T-helper 17 cell (primary cell): ENCODE results near the gene PSMG4. TPM values are rescaled to one million over a fixed set of nuclear protein-coding genes. Genes with fewer than 3 reads are reported as not detected.
A peak's percentile ranks its signal among the peaks of the same experiment; 100 is the strongest.

Experiments used
- ATAC-seq: fragments of 150-1000 bp; cut with Tn5 transposase; 2 replicates; pipeline ENCODE4 v1.10.0; 2021; ENCODE audit warnings: mild to moderate bottlenecking, moderate library complexity
- DNase-seq, 3 donors: peaks; one replicate each; pipeline versions ENCODE4 v3.0.0 to v3.0.0-alpha.2; 2020 to 2021
- H3K9me3 ChIP-seq: one replicate; pipeline ENCODE4 v1.7.0; 2013; ENCODE audit warnings: low read length, mild to moderate bottlenecking; ENCODE audit not compliant: control insufficient read depth, poor library complexity, severe bottlenecking
- H3K27ac Mint-ChIP-seq: one replicate; pipeline ENCODE4 v1.8.0; 2022; ENCODE audit warnings: mild to moderate bottlenecking, moderate library complexity, mixed read lengths
- H3K27me3 Mint-ChIP-seq: one replicate; pipeline ENCODE4 v1.8.0; 2022; ENCODE audit warnings: mixed read lengths
- H3K36me3 Mint-ChIP-seq: one replicate; pipeline ENCODE4 v1.8.0; 2022; ENCODE audit warnings: low read depth, mixed read lengths
- H3K4me1 Mint-ChIP-seq: one replicate; pipeline ENCODE4 v1.8.0; 2022; ENCODE audit warnings: mild to moderate bottlenecking, mixed read lengths
- H3K4me3 Mint-ChIP-seq: one replicate; pipeline ENCODE4 v1.8.0; 2022; ENCODE audit warnings: mild to moderate bottlenecking, moderate library complexity, mixed read lengths
- total RNA-seq, 4 donors: library from RNA in 2 of 4; stranded (reverse) in 2 of 4; gene quantifications; one replicate each; pipeline ENCODE4 v1.2.3 and lab custom pipeline; 2022 to 2026

The PSMG4 gene
- total RNA-seq, 2 donors from 2014 or later = 11.9 to 15.6 TPM

DNA sequence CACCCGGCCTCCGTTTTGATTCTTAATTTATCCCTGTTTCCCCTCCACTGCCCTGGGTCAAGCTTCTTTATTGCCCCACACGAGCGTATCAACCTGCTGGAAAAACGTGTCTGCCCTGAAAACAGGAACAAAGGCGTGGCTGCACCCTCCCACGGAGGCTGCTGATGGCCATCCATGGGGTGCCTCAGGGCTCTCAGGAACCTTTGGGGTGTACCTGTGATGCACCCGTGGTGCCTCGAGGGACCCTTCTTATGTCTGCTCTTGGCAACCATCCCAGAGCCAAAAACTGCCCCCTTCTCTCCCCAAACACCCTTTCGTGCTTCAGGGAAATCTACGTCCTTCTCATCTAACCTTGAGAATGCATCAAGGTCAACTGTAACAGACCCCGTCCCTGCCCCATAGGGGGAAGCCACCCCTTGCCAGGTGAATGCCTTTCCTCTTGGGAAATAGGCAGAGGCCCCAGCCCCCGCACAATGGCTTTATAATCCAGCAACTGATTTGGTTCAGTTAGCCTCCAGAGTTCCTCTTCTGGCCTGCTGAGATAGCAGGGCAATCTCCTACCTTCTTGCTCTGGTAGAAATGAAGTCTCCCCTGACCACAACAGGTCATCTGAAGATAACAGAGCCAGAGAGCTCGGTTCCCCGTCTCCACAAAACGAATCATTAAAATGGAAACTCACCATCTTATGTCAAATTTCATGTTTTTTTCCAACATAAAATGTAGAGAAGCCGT is 29.4 kb downstream of the PSMG4 start:
- no peak for DNase-seq
- H3K4me3 Mint-ChIP-seq = no peak overlapping the region
- H3K4me1 Mint-ChIP-seq = peaks cover 6% of the 10 kb centered on the region
- no peak for ATAC-seq
- no peaks in the 10 kb centered on the region for H3K36me3 Mint-ChIP-seq
- H3K27me3 Mint-ChIP-seq = no peaks in the 10 kb centered on the region
- H3K9me3 ChIP-seq = no peaks in the 10 kb centered on the region
- H3K27ac Mint-ChIP-seq = peak overlapping the region; percentile 77

DNA sequence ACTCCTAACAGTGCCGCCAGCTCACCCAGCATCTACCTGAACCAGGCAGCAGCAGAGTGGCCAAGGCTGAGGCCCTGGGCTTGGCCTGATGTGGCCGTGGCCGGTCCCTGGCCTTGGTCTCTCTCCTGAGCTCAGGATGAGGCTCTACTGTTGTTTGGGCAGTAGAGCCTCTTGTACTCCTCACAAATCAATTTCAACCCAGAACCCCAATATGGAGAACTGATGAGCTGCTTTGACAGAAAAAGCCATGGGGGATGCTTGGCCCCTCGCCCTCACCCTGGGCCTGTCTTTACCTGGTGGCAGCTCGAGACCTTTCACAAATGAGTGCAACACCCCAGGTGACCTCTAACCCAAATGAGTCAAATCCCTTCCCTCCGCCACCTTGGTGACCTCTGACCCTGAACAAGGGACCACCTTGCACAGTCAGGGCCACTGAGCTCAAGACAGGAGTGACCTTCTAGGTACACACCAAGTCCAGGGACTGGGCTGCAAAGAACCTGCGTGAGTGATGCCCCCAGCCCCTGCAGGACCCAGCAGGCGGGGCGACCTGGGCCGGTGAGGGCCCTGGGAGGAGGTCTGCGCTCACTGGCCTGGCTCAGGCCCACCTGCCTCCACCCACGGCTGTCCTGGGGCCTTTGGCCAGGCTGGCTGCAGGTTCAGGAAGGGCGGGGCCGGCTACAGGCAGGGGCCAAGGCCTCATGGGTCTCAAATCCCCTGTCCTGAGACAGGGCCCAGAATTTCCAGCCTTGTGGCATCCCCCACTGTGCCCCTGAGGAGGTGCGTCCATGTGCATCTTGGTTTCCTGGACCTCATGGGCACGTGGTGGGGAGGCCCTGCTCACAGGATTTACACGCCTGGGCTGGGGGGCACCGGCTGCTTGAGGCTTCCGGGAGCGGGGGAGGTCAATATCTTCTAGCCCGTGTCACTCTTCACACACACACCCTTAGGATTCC is 30.2 kb downstream of the PSMG4 start:
- H3K4me3 Mint-ChIP-seq = no peak overlapping the region
- H3K9me3 ChIP-seq = no peaks in the 10 kb centered on the region
- peaks cover 6% of the 10 kb centered on the region for H3K4me1 Mint-ChIP-seq
- peak overlapping the region; percentile 77 for H3K27ac Mint-ChIP-seq
- H3K36me3 Mint-ChIP-seq = no peaks in the 10 kb centered on the region
- DNase-seq = no peak
- no peaks in the 10 kb centered on the region for H3K27me3 Mint-ChIP-seq
- ATAC-seq = no peak

DNA sequence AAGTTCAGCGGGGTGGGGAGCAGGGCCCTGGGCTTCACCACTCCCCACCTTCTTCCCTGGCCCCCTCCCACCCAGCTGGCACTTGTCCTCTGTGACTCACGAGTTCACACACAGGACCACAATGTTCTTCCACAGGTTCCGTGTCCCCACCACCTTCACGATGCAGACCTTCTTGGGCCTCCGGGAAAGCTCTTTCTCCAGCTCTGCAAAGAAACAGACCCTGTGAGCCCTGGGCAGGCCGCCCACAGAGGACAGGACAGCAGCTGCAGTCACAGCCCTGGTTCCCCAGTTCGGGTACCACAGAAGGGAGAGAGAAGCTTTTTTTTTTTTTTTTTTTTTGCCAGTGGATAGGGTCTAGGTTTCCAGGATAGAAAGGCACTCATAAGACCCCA is 30.9 kb downstream of the PSMG4 start:
- DNase-seq (no peak), ATAC-seq (no peak)
- Mint-ChIP-seq H3K4me3 (no peak overlapping the region), H3K27ac (no peak overlapping the region), H3K27me3 (no peaks in the 10 kb centered on the region), H3K4me1 (peaks cover 6% of the 10 kb centered on the region), H3K36me3 (no peaks in the 10 kb centered on the region)
- H3K9me3 ChIP-seq = no peaks in the 10 kb centered on the region

DNA sequence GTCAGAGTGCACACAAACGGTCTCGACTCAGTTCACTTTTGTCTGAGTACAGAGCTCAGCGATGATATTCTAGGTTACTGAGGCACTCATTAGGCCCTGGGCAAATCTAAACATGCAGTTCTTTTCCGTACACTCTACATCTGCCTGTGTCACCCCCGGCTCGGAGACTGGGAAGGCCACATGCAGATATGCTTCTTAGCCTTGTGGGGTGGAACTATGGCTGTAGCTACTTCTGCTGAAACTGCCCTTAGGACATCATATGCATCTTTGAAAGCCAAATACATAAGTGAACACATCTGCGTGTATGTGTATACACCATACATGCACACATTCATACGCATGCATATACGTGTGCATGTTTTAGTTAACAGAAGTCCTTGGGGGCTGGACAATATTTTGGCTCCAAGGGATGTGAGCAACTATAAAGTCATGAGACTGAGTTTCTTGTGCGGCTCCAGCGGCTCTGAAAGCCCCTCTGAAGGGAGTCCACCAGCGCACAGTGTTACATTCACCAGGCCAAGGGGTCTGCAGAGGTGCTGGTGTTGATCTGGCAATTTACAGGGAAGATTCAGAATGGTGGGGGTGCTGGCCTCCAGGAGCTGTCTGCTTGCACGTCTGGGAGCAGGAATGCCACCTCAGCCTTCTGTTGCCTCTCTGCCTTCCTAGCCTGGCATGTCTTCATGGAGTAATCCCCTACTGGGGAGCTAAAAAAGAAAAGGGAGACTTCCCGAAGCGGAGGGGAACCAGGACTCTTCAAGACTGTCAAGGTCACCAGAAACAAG is 31.6 kb downstream of the PSMG4 start:
- no peak overlapping the region for H3K4me3 Mint-ChIP-seq

DNA sequence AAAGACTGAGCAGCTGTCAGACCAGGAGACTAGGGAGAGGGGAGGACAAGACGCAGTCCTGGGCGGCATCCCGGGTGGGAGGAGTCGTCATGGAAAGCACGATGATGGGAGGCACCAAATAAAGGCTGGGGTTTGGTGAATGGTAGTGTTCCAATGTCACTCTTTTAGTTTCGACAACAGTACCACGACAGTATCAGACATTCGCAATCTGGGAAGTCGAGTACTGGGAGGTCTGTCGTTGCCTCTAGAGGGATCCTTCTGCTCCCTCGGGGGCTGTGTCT is 32.1 kb downstream of the PSMG4 start:
- Mint-ChIP-seq H3K4me3 (no peak overlapping the region), H3K27ac (no peak overlapping the region), H3K27me3 (no peaks in the 10 kb centered on the region), H3K4me1 (peaks cover 6% of the 10 kb centered on the region), H3K36me3 (no peaks in the 10 kb centered on the region)
- H3K9me3 ChIP-seq = no peaks in the 10 kb centered on the region
- ATAC-seq = no peak
- no peak for DNase-seq

More for the DNA sequence above, 31.6 kb downstream of the PSMG4 start:
- H3K9me3 ChIP-seq = no peaks in the 10 kb centered on the region
- Mint-ChIP-seq H3K27ac (no peak overlapping the region), H3K27me3 (no peaks in the 10 kb centered on the region), H3K36me3 (no peaks in the 10 kb centered on the region), H3K4me1 (peaks cover 6% of the 10 kb centered on the region)
- ATAC-seq (no peak), DNase-seq (no peak)

DNA sequence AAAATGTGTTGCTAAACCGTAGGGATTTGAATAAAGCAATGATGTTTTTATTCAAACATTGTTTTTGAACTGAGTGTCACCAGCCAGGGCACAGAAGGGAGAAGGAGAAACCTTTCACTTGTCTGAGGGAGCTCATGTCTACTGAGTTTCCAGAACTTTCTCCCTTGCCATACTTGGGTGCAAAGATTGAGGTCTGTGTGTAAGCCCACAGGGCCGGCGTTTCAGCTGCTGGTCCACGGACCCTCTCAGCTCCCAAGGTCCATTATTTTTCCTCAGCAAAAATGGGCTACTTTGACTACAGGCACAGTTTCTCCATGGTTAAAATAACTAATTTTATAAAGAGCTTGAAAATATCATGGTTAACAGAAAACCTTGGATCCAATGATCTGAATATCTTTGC is 32.6 kb downstream of the PSMG4 start:
- no peaks in the 10 kb centered on the region for H3K27me3 Mint-ChIP-seq
- peaks cover 6% of the 10 kb centered on the region for H3K4me1 Mint-ChIP-seq
- H3K4me3 Mint-ChIP-seq = no peak overlapping the region
- H3K36me3 Mint-ChIP-seq = no peaks in the 10 kb centered on the region
- H3K9me3 ChIP-seq = no peaks in the 10 kb centered on the region
- ATAC-seq = no peak
- H3K27ac Mint-ChIP-seq = no peak overlapping the region
- DNase-seq = no peak

DNA sequence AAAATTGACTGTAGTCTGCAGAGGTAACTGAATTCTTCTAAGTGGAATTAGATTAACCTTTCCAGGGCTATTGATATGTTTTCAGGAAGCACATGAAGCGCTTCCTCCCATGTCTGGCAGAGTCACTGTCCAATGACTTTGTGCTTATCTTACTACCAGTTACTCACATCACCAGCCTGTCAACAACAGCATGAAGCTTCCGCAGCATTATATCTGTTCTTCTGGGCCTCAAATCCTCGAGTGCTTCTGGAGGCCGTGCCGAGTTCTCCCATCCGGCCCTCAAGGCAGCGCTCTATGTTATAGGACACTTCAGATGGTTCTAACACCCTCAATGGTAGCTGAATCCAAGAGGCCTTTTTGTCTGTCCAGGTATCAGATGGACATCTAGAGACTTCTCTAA is 33.2 kb downstream of the PSMG4 start:
- Mint-ChIP-seq H3K27ac (no peak overlapping the region), H3K4me1 (peaks cover 4% of the 10 kb centered on the region), H3K36me3 (no peaks in the 10 kb centered on the region), H3K4me3 (no peak overlapping the region), H3K27me3 (no peaks in the 10 kb centered on the region)
- H3K9me3 ChIP-seq = no peaks in the 10 kb centered on the region
- DNase-seq = no peak
- ATAC-seq = no peak

DNA sequence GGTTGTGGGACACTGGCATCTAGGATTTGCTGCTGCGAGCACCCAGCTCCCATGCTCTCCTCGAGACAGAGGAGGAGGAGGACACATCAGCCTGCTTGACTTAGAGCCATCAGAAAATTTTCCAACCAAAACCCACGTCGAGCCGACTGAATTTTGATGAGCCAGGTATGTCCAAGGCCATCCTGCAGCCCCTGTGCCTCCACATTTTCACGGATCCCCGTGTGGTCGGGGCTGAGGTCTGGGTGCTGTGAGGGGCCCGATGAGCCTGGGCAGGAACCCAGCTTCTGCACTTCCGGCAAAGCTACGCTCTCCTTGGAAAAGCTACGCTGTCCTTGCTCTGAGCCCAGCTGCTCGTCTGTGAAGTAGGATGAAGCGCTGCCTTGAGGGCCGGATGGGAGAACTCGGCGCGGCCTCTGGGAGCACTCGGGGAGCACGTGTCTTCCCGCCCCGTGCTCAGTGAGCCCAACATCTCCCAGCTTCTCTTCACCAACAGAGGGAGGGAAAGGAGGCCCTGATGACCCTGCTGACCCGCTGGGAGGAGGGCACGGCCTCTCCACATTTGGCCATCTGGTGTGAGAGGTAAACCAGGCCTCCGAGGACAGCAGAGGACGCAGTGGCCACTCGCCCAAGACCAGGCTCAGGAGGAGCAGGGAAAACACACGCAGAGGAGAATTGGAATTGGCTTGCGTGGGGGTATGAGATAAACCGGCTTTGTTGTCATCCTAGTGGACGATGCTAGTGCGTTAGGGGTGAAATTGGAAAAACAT is 33.9 kb downstream of the PSMG4 start:
- peaks cover 4% of the 10 kb centered on the region for H3K4me1 Mint-ChIP-seq
- no peak overlapping the region for H3K27ac Mint-ChIP-seq
- no peak for ATAC-seq
- no peaks in the 10 kb centered on the region for H3K9me3 ChIP-seq
- DNase-seq = no peak
- H3K27me3 Mint-ChIP-seq = no peaks in the 10 kb centered on the region
- no peak overlapping the region for H3K4me3 Mint-ChIP-seq
- no peaks in the 10 kb centered on the region for H3K36me3 Mint-ChIP-seq

DNA sequence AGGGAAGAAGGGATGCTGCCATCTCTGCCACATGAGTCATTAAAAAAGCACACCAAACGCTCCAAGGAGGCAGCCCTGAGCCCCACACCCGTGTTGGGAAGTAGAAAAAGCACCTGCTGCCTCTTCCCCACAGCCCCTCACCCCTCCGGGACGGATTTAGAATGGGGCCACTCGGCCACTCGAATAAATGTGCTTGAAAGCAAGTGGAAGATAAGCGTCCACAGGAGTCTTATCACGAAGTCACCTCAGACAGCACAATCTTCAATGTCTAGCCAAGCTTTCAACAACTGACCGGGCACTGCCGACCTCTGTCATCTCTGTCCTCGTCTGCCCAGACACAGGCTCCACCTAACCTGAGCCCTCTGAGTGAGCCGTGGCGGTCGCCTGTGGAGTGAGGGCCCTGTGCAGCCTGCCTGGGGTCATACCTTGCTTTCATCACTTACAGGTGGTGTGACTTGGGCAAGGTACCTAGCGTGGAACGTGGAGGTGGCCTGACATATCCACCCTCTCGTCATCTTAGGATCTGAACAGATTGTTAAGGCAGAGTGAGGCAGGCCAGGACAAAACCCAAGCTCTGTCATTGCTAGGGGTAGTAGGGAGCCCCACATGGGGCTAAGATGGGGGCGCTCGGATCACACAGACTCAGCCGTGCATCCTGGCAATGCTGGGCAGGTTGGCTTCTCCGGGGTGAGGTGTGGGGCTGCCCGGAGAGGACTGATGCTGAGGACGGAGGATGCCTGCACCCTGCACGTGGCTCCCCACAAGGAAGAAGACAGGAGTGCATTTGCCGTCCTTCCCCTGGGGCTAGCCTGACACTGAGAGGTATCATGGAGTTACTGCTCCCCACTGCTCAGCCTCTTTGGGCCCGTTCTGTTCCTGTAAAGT is 34.8 kb downstream of the PSMG4 start:
- no peak overlapping the region for H3K27ac Mint-ChIP-seq

DNA sequence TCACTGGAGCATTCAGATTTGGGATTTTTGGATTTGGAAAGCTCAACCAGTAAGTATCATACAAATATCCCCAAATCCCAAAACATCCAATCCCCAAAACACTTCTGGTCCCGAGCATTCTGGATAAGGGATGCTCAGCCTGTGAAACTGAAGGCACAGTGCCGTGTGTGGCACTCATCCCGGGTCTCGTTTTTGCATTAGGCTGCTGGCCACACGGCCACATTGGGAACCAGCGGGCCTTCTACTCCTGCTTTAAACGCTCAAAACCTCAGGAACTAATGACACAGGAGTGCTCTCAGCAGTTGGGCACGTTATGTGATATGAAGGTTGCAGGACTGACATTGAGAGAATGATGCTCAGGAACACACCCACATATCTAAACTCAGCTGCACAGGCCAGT is 35.6 kb downstream of the PSMG4 start:
- H3K9me3 ChIP-seq = no peaks in the 10 kb centered on the region
- peak overlapping the region; percentile 59 for H3K27ac Mint-ChIP-seq
- DNase-seq = no peak
- H3K36me3 Mint-ChIP-seq = peaks cover 3% of the 10 kb centered on the region
- H3K4me3 Mint-ChIP-seq = no peak overlapping the region
- H3K4me1 Mint-ChIP-seq = peaks cover 4% of the 10 kb centered on the region
- peaks cover 5% of the 10 kb centered on the region for H3K27me3 Mint-ChIP-seq
- ATAC-seq = no peak

More for the DNA sequence above, 34.8 kb downstream of the PSMG4 start:
- ATAC-seq = no peak
- Mint-ChIP-seq H3K27me3 (peaks cover 5% of the 10 kb centered on the region), H3K4me1 (peaks cover 4% of the 10 kb centered on the region), H3K4me3 (no peak overlapping the region), H3K36me3 (peaks cover 3% of the 10 kb centered on the region)
- no peaks in the 10 kb centered on the region for H3K9me3 ChIP-seq
- DNase-seq = no peak

DNA sequence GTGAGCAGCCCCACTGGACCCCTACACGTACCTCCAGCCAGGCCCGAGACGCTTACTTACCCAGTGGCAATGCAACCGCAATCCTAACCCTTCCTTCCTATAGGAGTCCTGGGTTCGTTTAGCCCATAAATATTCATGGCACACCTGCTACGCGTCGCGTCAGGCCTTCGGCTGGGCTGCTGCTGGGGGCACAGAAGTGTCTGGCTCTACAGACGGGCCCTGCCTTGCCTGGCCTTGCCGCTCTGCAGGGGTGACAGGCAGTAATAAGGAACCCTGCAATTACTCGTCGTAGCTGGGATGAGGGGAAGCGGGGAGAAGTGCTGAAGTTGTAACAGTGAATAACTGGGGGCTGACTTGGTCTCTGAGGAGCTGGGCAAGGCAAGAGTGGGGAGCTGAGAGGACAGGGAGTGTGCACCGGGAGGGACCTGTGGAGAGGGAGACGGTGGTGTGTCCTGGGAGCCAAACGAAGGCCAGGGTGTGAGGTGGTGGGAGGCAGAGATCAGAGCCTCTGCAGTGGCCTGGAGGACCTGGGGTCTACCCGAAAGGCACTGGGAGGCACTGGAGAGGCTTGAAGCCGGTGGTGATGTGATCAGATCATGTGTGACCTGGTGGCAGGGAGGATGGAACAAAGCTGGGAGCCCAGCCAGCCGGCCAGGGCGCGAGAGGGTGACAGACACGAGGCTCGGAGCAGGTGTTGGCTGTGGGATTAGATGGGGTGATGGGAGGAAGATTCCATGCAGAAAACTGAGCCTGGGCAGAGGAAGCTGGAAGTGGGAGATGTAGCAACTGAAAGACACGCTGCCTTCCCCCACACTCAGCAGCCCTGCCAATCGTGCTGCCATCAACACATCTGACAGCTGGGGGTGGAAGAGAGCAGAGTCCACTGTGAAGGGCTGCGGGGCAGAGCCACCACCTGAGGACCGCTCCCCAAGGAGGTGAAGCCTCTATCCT is 36.4 kb downstream of the PSMG4 start:
- ATAC-seq (no peak), DNase-seq (no peak)
- no peaks in the 10 kb centered on the region for H3K9me3 ChIP-seq
- peak overlapping the region; percentile 41 for H3K4me3 Mint-ChIP-seq
- H3K4me1 Mint-ChIP-seq = no peaks in the 10 kb centered on the region
- H3K27ac Mint-ChIP-seq = peak overlapping the region; percentile 59
- peaks cover 3% of the 10 kb centered on the region for H3K36me3 Mint-ChIP-seq
- H3K27me3 Mint-ChIP-seq = peaks cover 5% of the 10 kb centered on the region
